Muscle layer of colon (tissue), 2 donors: ENCODE data around the gene CACNA2D3.

Experiments
- H3K27ac ChIP-seq: one replicate; pipeline ENCODE4 v1.7.0; 2013; ENCODE audit warnings: low read depth, mild to moderate bottlenecking, low read length, moderate library complexity
- H3K27me3 ChIP-seq, 2 donors: one replicate each; pipeline ENCODE4 v1.7.0; 2013; ENCODE audit warnings: low read length in 2 of 2, mild to moderate bottlenecking in 2 of 2; ENCODE audit not compliant: insufficient read depth in 2 of 2, control insufficient read depth in 1 of 2
- H3K36me3 ChIP-seq: one replicate; pipeline ENCODE4 v1.7.0; 2013; ENCODE audit warnings: mild to moderate bottlenecking, low read length; ENCODE audit not compliant: insufficient read depth
- H3K4me1 ChIP-seq: one replicate; pipeline ENCODE4 v1.7.0; 2013; ENCODE audit warnings: mild to moderate bottlenecking, low read length; ENCODE audit not compliant: insufficient read depth
- H3K4me3 ChIP-seq, 2 donors: one replicate each; pipeline ENCODE4 v1.7.0; 2013; ENCODE audit warnings: low read length in 2 of 2, low read depth in 1 of 2, mild to moderate bottlenecking in 1 of 2, moderate library complexity in 1 of 2
- H3K9ac ChIP-seq: one replicate; pipeline ENCODE4 v1.7.0; 2013; ENCODE audit warnings: low read length
- H3K9me3 ChIP-seq: one replicate; pipeline ENCODE4 v1.7.0; 2013; ENCODE audit warnings: mild to moderate bottlenecking, low read length
- donor health status: abdominal sarcoma.
- donor health status: Adenocarcinoma of cecum.

Gene CACNA2D3

DNA sequence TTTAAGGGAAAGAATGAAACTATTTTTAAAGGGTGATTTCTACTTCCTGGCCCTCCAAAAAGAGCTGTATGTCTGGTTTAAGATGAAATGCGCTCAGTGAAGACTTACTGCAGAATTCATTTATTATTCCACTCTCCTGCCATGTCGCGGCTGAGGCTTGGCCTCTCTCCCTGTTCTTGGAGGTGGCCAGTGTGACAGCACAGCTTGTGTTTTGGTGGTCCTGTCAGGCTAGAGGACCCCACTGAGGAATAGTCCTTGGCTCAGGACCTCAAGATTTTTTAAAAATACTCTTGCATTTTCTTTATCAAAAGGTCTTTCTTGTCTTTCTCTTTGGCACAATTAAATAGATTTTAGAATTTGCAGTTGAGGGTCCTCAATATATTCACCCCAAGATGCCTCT is 421.1 kb downstream of the CACNA2D3 start:
- peaks cover 7% of the 10 kb centered on the region for H3K4me1 ChIP-seq
- H3K9me3 ChIP-seq, result no peaks in the 10 kb centered on the region
- no peak overlapping the region for H3K4me3 ChIP-seq
- no peaks in the 10 kb centered on the region for H3K36me3 ChIP-seq
- H3K9ac ChIP-seq, result no peak overlapping the region
- no peak overlapping the region for H3K27ac ChIP-seq
- H3K27me3 ChIP-seq, result no peaks in the 10 kb centered on the region

DNA sequence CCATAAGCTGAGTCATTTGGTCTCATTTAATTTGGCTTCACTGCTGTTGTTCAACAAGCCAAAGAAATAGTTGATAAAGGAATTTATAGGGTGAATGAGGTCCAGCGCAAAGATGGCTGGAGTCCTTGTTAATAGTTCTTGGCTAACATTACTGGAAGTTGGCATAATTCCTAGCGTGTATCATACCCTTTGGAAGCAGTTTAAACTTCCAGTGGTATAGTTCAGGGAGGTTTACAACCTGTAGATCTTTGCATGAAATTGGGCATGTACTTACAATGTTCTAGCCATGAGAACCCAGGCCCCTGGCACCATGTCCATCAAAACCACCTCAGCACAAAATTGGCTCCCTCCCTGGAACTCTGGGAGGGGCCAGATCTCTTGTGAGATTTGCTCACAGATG is 424.7 kb downstream of the CACNA2D3 start:
- Histone ChIP-seq H3K36me3 (no peaks in the 10 kb centered on the region), H3K9me3 (no peaks in the 10 kb centered on the region), H3K27me3 (no peaks in the 10 kb centered on the region), H3K4me3 (no peak overlapping the region), H3K4me1 (peaks cover 7% of the 10 kb centered on the region), H3K27ac (no peak overlapping the region), H3K9ac (no peak overlapping the region)

DNA sequence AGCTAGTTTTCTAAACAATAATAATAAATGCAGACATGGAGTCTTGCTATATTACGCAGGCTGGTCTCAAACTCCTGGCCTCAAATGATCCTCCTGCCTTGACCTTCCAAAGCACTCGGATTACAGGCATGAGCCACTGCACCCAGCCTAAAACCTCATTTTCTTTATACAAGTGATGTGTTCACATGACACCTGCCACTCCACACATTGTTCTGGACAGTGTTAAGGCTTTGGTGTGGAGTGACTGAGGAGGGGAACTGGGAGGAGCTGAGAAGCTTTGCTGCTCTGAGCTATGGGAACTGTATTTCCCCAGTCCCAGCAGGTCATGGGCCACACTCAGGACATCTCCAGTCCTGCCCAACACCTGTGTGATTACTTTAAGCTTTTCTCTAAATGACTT is 425.5 kb downstream of the CACNA2D3 start:
- Histone ChIP-seq H3K9me3 (no peaks in the 10 kb centered on the region), H3K9ac (no peak overlapping the region), H3K27me3 (no peaks in the 10 kb centered on the region), H3K36me3 (no peaks in the 10 kb centered on the region), H3K4me1 (peaks cover 7% of the 10 kb centered on the region), H3K27ac (no peak overlapping the region), H3K4me3 (no peak overlapping the region)

DNA sequence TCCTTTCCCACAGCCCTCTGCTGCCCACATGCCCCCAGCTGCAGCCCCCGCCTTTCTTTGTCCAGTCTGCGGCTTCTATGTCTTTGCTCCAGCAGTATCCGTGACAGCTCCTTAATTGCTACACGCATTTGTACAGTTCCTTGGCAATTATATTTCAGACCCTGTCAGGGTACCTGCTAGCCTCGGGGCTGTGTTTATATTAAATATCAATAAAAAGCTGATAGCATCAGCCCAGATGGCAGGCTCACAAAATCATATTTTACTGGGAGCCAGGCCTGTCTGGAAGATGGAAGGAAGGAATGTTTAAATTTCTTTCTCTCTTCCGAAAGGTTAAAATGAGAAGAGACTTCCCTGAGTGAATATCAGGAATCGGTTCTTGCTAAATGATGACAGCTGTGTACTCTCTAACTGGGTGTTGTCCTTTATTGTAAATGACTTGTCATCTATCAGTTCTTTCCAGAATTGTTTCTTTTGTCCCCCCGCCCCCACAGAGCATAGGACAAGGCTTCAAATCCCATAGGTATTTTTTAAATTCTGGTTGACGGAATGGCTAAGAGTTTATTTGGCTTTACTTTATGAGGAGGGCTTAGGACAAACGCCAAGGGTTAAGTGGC is 427.4 kb downstream of the CACNA2D3 start:
- H3K27me3 ChIP-seq, result no peaks in the 10 kb centered on the region
- no peaks in the 10 kb centered on the region for H3K36me3 ChIP-seq
- H3K9me3 ChIP-seq, result no peaks in the 10 kb centered on the region
- no peak overlapping the region for H3K27ac ChIP-seq
- H3K4me3 ChIP-seq, result no peak overlapping the region
- H3K9ac ChIP-seq, result no peak overlapping the region
- H3K4me1 ChIP-seq, result peaks cover 7% of the 10 kb centered on the region

DNA sequence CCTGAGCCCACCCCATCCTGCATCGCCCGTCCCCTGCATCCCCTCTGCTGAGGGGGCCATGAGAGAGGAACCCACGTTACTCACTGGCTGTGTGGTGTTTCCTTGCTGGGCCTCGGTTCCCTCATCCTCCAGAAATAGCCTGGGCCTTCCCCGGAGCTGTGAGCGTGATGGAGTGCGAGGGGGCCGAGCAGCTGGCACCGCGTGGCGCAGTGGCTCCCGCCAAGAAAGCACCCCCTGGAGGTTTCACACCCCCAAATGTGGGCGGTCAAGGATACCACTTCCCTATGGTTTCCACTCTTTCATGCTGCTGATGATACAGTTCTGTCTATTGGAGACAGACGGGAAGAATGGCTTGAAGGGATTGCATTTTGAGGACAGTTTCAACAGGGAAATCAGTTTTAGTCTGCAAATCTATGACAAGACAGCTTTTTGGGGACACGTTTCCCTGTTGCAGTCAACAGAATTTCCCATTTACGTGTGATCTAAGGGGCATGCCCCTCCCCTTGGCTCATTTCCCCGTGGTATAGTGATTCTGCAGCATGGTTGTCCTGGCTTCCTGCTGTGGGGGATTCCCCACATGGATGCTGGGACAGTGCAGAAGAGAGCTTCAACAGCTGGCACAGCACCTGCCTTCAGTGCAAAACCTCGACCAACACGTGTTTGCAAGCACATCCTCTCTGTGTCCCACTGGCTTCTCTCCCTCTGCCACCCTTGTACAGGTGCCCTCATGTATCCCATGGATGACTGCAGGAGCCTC is 428.0 kb downstream of the CACNA2D3 start:
- H3K9me3 ChIP-seq, result no peaks in the 10 kb centered on the region
- H3K27me3 ChIP-seq, result no peaks in the 10 kb centered on the region
- H3K4me1 ChIP-seq, result peaks cover 7% of the 10 kb centered on the region
- no peak overlapping the region for H3K9ac ChIP-seq
- no peak overlapping the region for H3K4me3 ChIP-seq
- no peaks in the 10 kb centered on the region for H3K36me3 ChIP-seq
- no peak overlapping the region for H3K27ac ChIP-seq

DNA sequence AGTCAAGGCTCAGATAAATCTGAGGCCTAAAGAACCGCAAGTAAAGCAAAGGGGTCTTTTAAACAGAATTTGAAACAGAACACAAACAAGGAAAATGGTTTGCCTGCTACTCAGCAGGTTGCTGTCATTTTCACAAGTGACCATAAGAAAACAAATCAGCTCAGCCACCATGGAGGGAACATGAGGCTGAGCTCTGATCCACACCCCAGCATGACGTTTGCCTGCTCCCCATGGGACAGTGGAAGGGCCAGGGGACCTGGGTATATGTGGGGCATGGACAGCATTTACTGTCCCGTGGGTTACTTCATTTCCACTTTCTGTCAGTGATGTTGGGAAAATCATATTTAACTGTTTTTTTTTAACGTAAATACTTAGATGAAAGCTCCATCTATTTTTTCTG is 434.3 kb downstream of the CACNA2D3 start:
- Histone ChIP-seq H3K4me3 (no peak overlapping the region), H3K27ac (no peak overlapping the region), H3K27me3 (no peaks in the 10 kb centered on the region), H3K4me1 (no peaks in the 10 kb centered on the region), H3K9me3 (no peaks in the 10 kb centered on the region), H3K9ac (no peak overlapping the region), H3K36me3 (no peaks in the 10 kb centered on the region)

DNA sequence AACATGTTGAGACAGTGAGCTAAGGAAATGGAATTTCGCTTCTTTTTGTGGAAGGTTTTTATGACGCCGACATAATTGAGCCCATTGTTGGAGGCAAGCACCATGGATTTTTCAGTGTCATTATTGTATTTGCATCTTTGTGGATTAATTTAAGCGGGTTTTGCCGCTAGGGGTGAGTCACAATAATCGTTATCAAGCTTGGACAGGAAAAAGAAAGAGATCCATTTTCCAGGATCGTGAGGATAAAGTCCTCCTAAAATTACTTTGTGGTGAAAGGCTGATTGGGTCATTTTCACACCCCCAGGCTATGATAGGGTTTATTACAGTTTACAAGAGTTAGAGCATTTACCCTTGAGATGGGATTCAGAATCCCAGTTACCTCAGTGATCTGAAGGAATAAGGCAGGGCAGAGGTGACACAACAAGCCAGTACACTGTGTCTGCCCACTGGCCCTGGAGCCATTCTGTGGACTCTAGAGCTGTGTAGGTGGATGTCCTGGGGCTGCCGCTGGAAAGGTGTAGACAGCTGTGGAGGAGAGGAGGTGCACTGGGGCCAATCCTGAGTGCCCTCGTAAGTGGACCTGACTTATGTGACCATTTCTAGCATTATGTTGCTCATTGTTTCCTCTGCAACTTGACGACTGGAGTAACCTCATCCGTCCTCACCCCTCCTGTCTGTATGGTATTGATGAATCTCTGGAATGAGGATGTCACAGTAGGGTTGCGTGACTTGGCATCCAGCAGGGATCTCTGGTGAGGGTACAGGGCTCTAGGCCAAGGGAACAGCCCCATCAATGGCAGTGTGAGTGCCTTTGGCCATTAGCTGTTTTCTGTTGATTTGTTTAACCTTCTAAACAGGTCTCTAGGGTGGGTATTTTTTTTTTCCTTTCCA is 435.4 kb downstream of the CACNA2D3 start:
- Histone ChIP-seq H3K36me3 (no peaks in the 10 kb centered on the region), H3K27ac (no peak overlapping the region), H3K9ac (no peak overlapping the region), H3K4me3 (no peak overlapping the region), H3K27me3 (no peaks in the 10 kb centered on the region), H3K4me1 (no peaks in the 10 kb centered on the region), H3K9me3 (no peaks in the 10 kb centered on the region)

DNA sequence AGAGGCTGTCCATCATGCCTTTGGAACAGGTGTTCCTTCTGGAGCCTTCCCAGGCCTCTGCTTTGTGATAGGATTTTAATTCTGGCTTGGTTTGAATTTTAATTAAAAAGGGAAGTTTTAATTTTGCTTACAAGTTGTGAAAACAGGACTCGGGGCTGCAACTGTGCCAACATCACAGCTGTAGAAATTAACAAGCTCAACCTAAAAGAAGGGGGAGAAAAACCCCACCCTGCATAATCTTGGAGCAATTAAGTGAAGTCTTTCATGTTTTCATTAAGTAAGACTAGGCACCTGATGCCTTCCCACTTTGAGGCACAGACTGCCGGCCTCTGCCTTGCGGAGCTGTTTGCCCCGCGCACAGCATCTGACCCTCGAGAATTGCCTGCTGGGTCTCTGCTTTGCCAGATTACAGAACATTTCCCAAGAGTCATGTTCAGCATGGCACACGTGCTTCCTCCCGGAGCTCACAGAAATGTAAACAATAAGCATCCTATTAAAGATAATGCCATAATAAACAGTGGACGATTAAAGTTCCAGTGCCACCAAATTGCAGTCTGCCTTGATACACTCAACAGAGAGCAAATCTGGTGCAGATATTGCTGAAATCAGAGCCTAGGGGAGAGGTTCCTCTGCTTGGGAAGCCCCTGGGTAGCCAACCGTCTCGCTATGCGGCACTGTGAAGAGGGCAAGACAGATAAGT is 441.3 kb downstream of the CACNA2D3 start:
- no peaks in the 10 kb centered on the region for H3K36me3 ChIP-seq
- H3K9me3 ChIP-seq, result no peaks in the 10 kb centered on the region
- no peak overlapping the region for H3K9ac ChIP-seq
- H3K27me3 ChIP-seq, result no peaks in the 10 kb centered on the region
- H3K4me1 ChIP-seq, result no peaks in the 10 kb centered on the region
- H3K4me3 ChIP-seq, result no peak overlapping the region
- no peak overlapping the region for H3K27ac ChIP-seq

DNA sequence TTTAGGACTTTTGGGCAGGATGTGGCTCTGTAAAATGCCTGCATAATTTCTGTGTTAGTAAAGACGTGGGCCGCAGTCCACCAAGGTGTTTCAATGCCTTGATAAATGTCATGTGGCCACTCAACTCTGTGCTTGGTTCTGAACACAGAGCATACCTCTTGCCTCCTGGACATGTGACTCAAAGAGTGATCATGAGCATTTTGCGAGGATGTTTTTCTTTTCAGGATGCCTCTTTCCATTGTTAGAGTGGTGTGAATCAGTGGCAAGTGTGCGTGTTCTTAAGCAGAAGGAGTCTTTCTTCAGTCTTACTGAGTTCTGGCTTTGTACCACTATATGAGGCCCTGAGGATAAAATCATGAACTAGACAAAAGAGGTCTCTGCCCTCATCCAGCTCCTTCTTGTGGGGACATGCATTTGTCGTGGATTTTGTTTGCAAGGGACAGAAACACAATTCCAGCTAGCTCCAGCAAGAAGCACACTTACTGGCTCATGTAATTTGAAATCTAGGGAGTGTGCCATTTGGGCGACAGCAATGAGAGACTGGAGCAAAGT is 442.1 kb downstream of the CACNA2D3 start:
- Histone ChIP-seq H3K9me3 (no peaks in the 10 kb centered on the region), H3K4me1 (no peaks in the 10 kb centered on the region), H3K36me3 (no peaks in the 10 kb centered on the region), H3K4me3 (no peak overlapping the region), H3K9ac (no peak overlapping the region), H3K27me3 (no peaks in the 10 kb centered on the region), H3K27ac (no peak overlapping the region)

DNA sequence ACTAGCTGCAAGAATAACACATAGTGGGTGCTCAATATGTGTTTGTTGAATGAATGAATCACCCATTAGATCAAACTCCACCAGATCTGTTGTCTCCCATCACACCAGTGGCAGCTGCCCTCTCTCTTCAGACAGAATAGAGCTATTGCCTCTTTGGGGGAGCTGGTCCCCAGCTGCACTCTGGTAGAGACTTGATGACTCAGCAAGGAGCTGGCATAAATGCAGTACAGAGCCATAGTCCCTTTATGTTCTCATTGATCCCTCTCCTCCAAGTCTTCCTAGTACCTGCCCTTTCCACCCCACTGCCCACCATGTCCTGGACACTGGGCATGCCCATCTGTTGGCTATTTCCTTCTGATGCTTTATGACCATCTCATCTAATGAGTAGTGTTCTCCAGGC is 443.6 kb downstream of the CACNA2D3 start:
- Histone ChIP-seq H3K9me3 (no peaks in the 10 kb centered on the region), H3K36me3 (no peaks in the 10 kb centered on the region), H3K9ac (no peak overlapping the region), H3K27ac (no peak overlapping the region), H3K27me3 (no peaks in the 10 kb centered on the region), H3K4me1 (no peaks in the 10 kb centered on the region), H3K4me3 (no peak overlapping the region)

DNA sequence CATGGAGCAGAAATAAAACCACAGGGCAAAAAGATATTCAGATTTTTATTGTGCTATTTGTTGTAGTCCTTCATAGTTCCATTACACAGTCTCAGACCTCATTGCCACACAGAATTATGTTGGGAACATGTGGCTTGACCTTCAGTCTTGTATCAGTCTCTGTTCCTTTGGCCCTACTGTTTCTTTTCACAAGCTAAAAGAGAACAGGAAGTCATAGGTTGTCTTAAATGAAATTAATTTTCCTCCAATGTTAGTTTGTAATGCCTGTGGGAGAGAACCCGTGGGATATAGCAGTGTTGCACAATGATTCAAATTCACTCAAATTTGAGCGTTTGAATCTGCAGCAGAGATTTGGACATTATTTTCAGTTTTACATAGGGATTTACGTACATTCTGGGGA is 445.6 kb downstream of the CACNA2D3 start:
- Histone ChIP-seq H3K27ac (no peak overlapping the region), H3K27me3 (no peaks in the 10 kb centered on the region), H3K9ac (no peak overlapping the region), H3K4me1 (no peaks in the 10 kb centered on the region), H3K9me3 (no peaks in the 10 kb centered on the region), H3K36me3 (no peaks in the 10 kb centered on the region), H3K4me3 (no peak overlapping the region)
